HEK293 (cell line): ENCODE data around the gene TPST2.

Experiments used
- BCL11A ChIP-seq: fragments of 450-650 bp; formaldehyde crosslinking; IDR thresholded peaks from 2 replicates; pipeline ENCODE4 v1.5.1; 2016; ENCODE audit warnings: low read depth, missing biosample characterization, missing genetic modification characterization
- ZNF211 ChIP-seq: fragments of 450-650 bp; formaldehyde crosslinking; IDR thresholded peaks from 2 replicates; pipeline ENCODE4 v1.5.1; 2016; ENCODE audit warnings: low read depth, missing biosample characterization, missing genetic modification characterization
- ZNF677 ChIP-seq: fragments of 450-650 bp; IDR thresholded peaks from 2 replicates; pipeline ENCODE4 v1.5.0; 2018; ENCODE audit warnings: missing biosample characterization, mild to moderate bottlenecking, missing genetic modification characterization, moderate library complexity
- ZNF777 ChIP-seq: fragments of 450-650 bp; formaldehyde crosslinking; IDR thresholded peaks from 2 replicates; pipeline ENCODE4 v1.5.1; 2017; ENCODE audit warnings: missing biosample characterization, missing genetic modification characterization, borderline replicate concordance
- TF ChIP-seq, protein P1 (sequence below): fragments of 450-650 bp; formaldehyde crosslinking; IDR thresholded peaks from 2 replicates; pipeline ENCODE4 v1.5.1; 2016; ENCODE audit warnings: missing biosample characterization, missing genetic modification characterization
- TF ChIP-seq, protein P2 (sequence below): fragments of 450-650 bp; formaldehyde crosslinking; IDR thresholded peaks from 2 replicates; pipeline ENCODE4 v1.5.1; 2016; ENCODE audit warnings: missing biosample characterization, missing genetic modification characterization

DNA sequence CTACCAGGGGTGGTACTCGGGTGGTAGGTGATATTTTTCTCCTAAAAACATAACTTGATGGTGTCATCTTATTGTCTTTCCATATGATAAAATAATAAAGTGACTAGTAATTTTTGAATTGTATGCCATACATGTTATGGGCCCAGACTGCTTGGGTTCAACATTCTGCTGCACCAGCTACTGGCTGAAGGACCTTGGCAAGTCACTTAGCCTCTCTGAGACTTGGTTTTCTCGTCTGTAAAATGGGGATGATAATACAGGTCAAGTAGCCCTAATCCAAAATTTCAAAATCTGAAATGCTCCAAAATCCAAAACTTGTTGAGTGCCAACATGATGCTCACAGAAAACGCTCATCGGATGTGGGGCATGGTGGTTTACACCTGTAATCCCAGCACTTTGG, 42.1 kb downstream of the TPST2 start:
- TF ChIP-seq, protein P1, sequence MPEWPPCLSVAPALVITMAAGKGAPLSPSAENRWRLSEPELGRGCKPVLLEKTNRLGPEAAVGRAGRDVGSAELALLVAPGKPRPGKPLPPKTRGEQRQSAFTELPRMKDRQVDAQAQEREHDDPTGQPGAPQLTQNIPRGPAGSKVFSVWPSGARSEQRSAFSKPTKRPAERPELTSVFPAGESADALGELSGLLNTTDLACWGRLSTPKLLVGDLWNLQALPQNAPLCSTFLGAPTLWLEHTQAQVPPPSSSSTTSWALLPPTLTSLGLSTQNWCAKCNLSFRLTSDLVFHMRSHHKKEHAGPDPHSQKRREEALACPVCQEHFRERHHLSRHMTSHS = no peak
- no peak for TF ChIP-seq ZNF777 (tag by site-specific recombination)
- TF ChIP-seq, protein P2, sequence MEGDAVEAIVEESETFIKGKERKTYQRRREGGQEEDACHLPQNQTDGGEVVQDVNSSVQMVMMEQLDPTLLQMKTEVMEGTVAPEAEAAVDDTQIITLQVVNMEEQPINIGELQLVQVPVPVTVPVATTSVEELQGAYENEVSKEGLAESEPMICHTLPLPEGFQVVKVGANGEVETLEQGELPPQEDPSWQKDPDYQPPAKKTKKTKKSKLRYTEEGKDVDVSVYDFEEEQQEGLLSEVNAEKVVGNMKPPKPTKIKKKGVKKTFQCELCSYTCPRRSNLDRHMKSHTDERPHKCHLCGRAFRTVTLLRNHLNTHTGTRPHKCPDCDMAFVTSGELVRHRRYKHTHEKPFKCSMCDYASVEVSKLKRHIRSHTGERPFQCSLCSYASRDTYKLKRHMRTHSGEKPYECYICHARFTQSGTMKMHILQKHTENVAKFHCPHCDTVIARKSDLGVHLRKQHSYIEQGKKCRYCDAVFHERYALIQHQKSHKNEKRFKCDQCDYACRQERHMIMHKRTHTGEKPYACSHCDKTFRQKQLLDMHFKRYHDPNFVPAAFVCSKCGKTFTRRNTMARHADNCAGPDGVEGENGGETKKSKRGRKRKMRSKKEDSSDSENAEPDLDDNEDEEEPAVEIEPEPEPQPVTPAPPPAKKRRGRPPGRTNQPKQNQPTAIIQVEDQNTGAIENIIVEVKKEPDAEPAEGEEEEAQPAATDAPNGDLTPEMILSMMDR (tag by site-specific recombination) = no peak
- no peak for TF ChIP-seq BCL11A
- TF ChIP-seq ZNF211 (tag by site-specific recombination) = no peak
- no peak for TF ChIP-seq ZNF677 (tag by site-specific recombination)
